Ishikawa (cell line): ENCODE results near the gene LONP1.

ENCODE experiments used
- EGR1 ChIP-seq: IDR thresholded peaks from 2 replicates; pipeline ENCODE4 v1.6.1; 2012
- EP300 ChIP-seq: IDR thresholded peaks from 2 replicates; pipeline ENCODE4 v1.6.1; 2012; ENCODE audit warnings: borderline replicate concordance
- MAX ChIP-seq: IDR thresholded peaks from 2 replicates; pipeline ENCODE4 v1.6.1; 2012
- TAF1 ChIP-seq: IDR thresholded peaks from 2 replicates; pipeline ENCODE4 v1.6.1; 2012; ENCODE audit warnings: low read depth, mild to moderate bottlenecking
- TEAD4 ChIP-seq: IDR thresholded peaks from 2 replicates; pipeline ENCODE4 v1.6.1; 2012
- YY1 ChIP-seq: IDR thresholded peaks from 2 replicates; pipeline ENCODE4 v1.6.1; 2012; ENCODE audit warnings: low read depth

DNA sequence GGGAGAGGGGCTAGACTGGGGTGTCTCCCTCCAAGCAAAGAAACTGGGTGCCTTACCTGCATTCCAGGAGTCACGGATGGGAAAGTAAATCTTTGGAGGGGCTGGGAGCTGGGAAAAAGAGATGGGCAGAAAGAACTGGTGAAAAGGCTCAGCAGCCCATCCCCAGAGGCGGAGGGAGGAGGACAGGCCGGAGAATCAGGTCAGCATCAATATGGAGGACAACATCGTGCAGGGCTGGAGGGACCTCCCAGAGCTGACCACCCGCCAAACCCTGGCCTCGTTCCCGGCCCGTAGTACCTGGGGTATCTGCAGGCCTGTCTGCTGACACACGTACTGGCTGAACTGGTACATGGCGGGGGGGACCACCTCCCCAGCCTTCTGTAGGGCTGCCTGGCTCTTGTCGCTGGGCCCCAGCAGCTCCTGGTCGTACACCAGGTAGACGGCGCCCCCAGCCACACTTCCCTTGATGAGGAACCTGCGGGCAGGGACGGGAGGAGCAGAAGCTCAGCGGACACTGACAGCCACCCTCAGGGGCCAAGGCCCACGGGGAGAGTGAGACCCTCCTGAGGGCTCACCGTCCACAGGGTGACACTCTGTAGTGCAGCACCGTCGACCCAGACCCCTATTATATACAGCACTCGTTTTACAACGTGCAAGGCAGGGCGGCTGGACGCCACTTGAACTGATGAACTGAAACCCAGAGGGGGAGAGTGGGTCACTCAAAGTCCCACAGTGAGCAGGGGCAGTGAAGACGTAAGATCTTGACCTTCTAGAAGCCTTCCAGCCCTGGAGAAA, 40.5 kb downstream of the LONP1 start:
- TF ChIP-seq EGR1 (no peak), EP300 (no peak), MAX (no peak), TAF1 (no peak), TEAD4 (no peak), YY1 (no peak)
